K562 (cell line): ENCODE data around the gene UQCRHL. TPM values are rescaled to one million over a fixed set of nuclear protein-coding genes. Genes with fewer than 3 reads are reported as not detected.
A peak's percentile ranks its signal among the peaks of the same experiment; 100 is the strongest.

Experiments used
- CHAMP1 ChIP-seq: fragments of 450-650 bp; IDR thresholded peaks from 2 replicates; pipeline ENCODE4 v1.6.1; 2016; ENCODE audit warnings: mild to moderate bottlenecking
- HEY1 ChIP-seq: fragments of 250-450 bp; sonication (Bioruptor Pico); IDR thresholded peaks from 2 replicates; pipeline ENCODE4 v1.5.0; 2020; ENCODE audit warnings: mild to moderate bottlenecking, moderate library complexity, borderline replicate concordance
- NFIX ChIP-seq: fragments of 250-450 bp; sonication (Bioruptor Pico); IDR thresholded peaks from 2 replicates; pipeline ENCODE4 v1.4.0; 2020; ENCODE audit warnings: low read depth, mild to moderate bottlenecking, moderate library complexity
- NR0B1 ChIP-seq: fragments of 450-650 bp; IDR thresholded peaks from one replicate; pipeline ENCODE4 v1.6.1; 2018; ENCODE audit warnings: mild to moderate bottlenecking, moderate library complexity; ENCODE audit not compliant: partially characterized antibody
- PTBP1 ChIP-seq: fragments of 200-400 bp; formaldehyde crosslinking; IDR thresholded peaks from 2 replicates; pipeline ENCODE4 v1.6.1; 2017; ENCODE audit warnings: low read depth, low read length
- SPI1 ChIP-seq: IDR thresholded peaks from 2 replicates; pipeline ENCODE4 v1.6.1; 2011; ENCODE audit warnings: low read depth, low read length, control low read depth, borderline replicate concordance
- STAG1 ChIP-seq: sonication (generic); formaldehyde crosslinking; IDR thresholded peaks from 2 replicates; pipeline ENCODE4 v1.5.0; 2020; ENCODE audit warnings: missing genetic modification reagents, borderline replicate concordance
- ZNF239 ChIP-seq: fragments of 250-450 bp; sonication (Bioruptor Pico); IDR thresholded peaks from 2 replicates; pipeline ENCODE4 v1.4.0; 2020; ENCODE audit warnings: mild to moderate bottlenecking
- ZNF644 ChIP-seq: fragments of 200-800 bp; sonication (Bioruptor generic); IDR thresholded peaks from 2 replicates; pipeline ENCODE4 v1.6.1; 2016; ENCODE audit warnings: low read depth, missing genetic modification characterization, missing compliant biosample characterization
- ZNF77 ChIP-seq: fragments of 250-450 bp; sonication (Bioruptor Pico); IDR thresholded peaks from 2 replicates; pipeline ENCODE4 v1.5.0; 2020
- polyA plus RNA-seq, 8 experiments: library from polyadenylated mRNA; depleted of rRNA in 4 of 8; stranded (reverse) in 5 of 8; unstranded in 3 of 8; fragments of >200 nt; fragmentation: Nextera tagmentation in 2 of 8; fragmentation: Illumina TruSeq in 1 of 8; extraction: Ambion mirVana in 2 of 8; extraction: Trizol in 1 of 8; gene quantifications; 2 replicates each; pipeline versions ENCODE4 v1.2.1 to v1.2.3, GENCODE V29; 2011 to 2014; ENCODE audit warnings: inconsistent platforms in 1 of 8, missing spikeins in 1 of 8
- total RNA-seq, 7 experiments: library from RNA; depleted of rRNA in 6 of 7; stranded (reverse); fragments of >200 nt in 6 of 7; fragmentation: Illumina TruSeq in 2 of 7; extraction: Trizol in 2 of 7; gene quantifications; 2 replicates each; pipeline versions ENCODE4 v1.2.1 to v1.2.3, GENCODE V29; 2011 to 2021; ENCODE audit warnings: low replicate concordance in 1 of 7
- TF ChIP-seq, protein P1 (sequence below), 2 experiments: fragments of 450-650 bp in 1 of 2; IDR thresholded peaks; 2 replicates each; pipeline ENCODE4 v1.6.1; 2011 to 2017; ENCODE audit warnings: low read depth in 2 of 2, antibody characterized with exemption in 1 of 2, borderline replicate concordance in 1 of 2, low read length in 1 of 2, mild to moderate bottlenecking in 1 of 2, mixed read lengths in 1 of 2; ENCODE audit not compliant: control insufficient read depth in 1 of 2
- TF ChIP-seq, protein P2 (sequence below): fragments of 250-450 bp; sonication (Bioruptor Pico); IDR thresholded peaks from 2 replicates; pipeline ENCODE4 v1.8.0; 2021; ENCODE audit warnings: moderate library complexity, mild to moderate bottlenecking, inconsistent platforms

The UQCRHL gene
- total and polyA plus RNA-seq, 9 of the 15 experiments (the other 6 are each of a cell fraction or from before 2014, with no cell fraction given) = 5.1 to 41.3 (median 21.8) TPM

DNA sequence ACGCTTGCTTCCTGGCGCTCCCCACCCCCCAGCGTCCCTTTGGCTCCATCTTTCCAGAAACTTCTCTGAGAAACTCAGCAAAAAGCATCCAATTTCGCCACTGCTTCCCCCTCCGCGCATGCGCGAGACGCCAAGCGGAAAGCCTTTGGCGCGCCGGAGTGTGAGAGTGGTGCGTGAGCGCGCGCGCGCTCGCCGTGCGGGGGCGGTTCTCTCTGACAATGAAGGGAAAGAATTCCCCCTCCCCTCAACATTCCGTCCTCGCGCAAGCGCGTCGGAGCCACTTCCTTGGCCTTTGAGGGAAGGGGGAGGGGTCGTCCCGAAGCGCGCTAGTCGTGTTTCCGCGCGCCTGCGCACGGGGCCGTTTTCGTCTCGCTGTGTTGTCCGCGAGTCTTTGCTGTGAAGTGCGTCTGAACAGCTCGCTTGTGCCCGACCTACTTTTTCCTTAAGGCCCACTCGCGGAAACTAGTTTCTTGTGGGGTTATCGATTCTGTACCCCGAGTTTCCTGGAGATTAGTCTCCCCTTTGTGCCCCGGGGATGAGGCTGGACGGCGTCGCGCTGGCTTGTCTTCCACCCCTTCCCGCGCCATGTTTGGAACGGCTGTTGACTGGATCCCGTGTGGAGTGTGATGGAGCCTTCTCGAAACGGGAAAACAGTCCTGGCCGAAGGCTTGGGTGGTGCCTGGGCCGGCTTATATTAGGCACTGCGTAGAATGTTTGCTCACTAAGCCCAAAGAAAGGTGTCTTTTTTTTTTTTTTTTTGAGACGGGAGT is 28.5 kb upstream of the UQCRHL start (continued):
- no peak for TF ChIP-seq ZNF77 (CRISPR knock-in tag)
- peak; percentile 72 for TF ChIP-seq ZNF239 (CRISPR knock-in tag)
- no peak for TF ChIP-seq NR0B1
- no peak for TF ChIP-seq PTBP1
- TF ChIP-seq SPI1 = peak; percentile 83; the same call in 1 of the 2 replicates
- TF ChIP-seq CHAMP1 = no peak
- TF ChIP-seq, protein P1, sequence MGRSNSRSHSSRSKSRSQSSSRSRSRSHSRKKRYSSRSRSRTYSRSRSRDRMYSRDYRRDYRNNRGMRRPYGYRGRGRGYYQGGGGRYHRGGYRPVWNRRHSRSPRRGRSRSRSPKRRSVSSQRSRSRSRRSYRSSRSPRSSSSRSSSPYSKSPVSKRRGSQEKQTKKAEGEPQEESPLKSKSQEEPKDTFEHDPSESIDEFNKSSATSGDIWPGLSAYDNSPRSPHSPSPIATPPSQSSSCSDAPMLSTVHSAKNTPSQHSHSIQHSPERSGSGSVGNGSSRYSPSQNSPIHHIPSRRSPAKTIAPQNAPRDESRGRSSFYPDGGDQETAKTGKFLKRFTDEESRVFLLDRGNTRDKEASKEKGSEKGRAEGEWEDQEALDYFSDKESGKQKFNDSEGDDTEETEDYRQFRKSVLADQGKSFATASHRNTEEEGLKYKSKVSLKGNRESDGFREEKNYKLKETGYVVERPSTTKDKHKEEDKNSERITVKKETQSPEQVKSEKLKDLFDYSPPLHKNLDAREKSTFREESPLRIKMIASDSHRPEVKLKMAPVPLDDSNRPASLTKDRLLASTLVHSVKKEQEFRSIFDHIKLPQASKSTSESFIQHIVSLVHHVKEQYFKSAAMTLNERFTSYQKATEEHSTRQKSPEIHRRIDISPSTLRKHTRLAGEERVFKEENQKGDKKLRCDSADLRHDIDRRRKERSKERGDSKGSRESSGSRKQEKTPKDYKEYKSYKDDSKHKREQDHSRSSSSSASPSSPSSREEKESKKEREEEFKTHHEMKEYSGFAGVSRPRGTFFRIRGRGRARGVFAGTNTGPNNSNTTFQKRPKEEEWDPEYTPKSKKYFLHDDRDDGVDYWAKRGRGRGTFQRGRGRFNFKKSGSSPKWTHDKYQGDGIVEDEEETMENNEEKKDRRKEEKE (IDR thresholded peaks at IDR 0.05; ENCODE audit: borderline replicate concordance in 1 of 2, control insufficient read depth in 1 of 2, low read depth in 2 of 2, low read length in 1 of 2) = no peak
- no peak for TF ChIP-seq STAG1 (CRISPR knock-in tag)
- no peak for TF ChIP-seq NFIX (CRISPR knock-in tag)
- 0 out of 2 replicates have a peak, but pooled peaks have one; percentile 33 for TF ChIP-seq ZNF644
- TF ChIP-seq, protein P2, sequence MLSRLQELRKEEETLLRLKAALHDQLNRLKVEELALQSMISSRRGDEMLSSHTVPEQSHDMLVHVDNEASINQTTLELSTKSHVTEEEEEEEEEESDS (CRISPR knock-in tag) = no peak
- no peak for TF ChIP-seq HEY1 (CRISPR knock-in tag)
